GM19397 (cell line): ENCODE data around the gene UGT2B28.
"Not testable (repeated sequence)": the region's sequence is repeated elsewhere in the genome, so short reads cannot be mapped to it uniquely, and the experiment has no call there.

Experiments
- ATAC-seq: cut with Tn5 transposase; IDR thresholded peaks from one replicate; pipeline ENCODE4 v1.9.1; 2021; ENCODE audit warnings: mild to moderate bottlenecking, moderate library complexity; ENCODE audit not compliant: unreplicated experiment

The UGT2B28 gene

DNA sequence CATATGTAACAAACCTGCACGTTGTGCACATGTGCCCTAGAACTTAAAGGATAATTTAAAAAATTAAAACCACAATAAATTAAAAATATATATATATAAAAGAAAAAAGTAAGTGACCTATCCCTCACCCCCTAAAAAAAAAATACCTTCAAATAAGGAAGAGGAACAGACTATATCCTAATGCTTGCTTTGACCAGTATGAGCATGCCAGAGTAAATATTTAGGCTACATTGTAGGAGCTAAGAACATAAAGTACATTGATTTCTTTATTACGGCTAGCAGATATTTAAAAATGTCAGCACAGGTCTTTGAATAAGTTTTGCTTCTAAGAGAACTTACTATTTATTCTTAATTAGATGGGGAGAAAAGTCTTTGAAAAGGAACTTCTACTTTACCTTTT lies 62.8 kb downstream of the UGT2B28 start:
- ATAC-seq: not testable (repeated sequence)

DNA sequence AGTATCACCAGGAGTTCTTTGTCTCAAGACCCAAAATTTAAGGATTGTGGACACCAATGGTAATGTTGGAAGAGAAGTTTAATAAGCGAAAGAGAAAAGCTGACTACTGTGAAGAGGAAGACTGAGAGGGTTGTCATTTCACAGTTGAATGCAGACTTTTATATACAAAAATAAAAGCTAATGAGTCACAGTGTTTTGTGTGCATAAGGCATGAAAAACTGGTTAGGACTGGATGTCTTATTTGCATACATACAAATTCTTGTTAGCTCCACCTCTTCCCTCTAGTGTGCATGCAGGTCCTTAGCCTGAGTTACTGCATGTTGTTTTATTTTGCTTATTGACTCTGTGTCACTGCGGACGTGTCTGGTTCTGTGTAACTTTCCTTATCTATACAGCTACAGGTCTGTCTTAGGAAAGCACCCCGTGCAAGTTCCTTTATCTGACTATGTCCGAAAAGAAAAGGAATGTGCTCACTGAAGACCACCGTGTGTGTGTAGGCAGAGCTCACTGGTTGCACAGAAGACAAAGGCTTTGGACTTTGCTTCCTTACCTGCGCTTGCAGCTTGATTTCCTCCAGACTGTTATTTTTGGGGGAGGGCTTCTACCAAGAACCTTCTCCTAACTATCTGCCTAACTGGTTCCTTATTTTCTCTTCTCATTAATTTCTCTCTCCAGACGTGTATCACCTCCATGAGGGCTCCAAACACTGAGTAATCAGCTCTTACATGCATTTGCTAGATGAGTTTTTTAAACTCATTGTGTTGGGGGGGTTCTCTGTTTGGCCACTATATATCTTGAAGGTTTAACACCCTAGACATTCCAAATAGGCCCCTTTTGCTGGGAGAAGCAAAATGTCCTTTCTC lies 63.5 kb downstream of the UGT2B28 start:
- not testable (repeated sequence) for ATAC-seq
